ENCODE measurements around the gene NFKBIE.
"Not testable (repeated sequence)": the region's sequence is repeated elsewhere in the genome, so short reads cannot be mapped to it uniquely, and the experiment has no call there.

Gene NFKBIE, protein sequence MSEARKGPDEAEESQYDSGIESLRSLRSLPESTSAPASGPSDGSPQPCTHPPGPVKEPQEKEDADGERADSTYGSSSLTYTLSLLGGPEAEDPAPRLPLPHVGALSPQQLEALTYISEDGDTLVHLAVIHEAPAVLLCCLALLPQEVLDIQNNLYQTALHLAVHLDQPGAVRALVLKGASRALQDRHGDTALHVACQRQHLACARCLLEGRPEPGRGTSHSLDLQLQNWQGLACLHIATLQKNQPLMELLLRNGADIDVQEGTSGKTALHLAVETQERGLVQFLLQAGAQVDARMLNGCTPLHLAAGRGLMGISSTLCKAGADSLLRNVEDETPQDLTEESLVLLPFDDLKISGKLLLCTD

DNA sequence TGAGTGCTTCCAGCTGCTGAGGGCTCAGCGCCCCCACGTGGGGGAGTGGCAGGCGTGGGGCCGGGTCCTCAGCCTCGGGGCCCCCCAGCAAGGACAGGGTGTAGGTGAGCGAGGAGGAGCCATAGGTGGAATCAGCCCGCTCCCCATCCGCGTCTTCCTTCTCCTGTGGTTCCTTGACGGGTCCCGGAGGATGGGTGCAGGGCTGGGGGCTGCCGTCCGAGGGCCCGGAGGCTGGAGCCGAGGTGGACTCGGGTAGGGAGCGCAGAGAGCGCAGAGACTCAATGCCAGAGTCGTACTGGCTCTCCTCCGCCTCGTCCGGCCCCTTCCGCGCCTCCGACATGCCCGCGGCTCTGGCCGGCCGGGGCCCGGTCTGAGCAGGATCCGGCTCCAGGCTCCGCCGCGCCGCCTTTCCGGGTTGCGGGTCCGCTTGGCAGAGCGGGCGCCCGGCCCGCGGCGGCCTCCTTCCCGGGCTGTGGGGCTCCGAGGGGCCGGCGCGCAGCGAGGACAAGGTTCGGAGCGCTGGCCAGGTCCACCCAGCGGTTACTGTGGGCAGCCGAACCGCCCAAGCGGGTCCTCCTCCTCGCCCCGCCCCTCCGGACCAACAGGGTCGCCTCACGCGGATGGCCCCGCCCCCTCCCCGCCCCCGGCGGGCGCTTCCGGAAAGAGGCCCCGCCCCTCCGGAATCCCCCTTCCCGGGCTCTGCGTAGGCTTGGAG, at the start of gene NFKBIE:
Gene NFKBIE, minus strand, starts transcription at position 545 of the 715 bp plus-strand sequence. Its CDS starts 205 bp downstream, at position 340.
- DNase-seq: peak; percentile 65
- in situ Hi-C loops (cut with MboI; ENCODE audit: low pct_unique_long_range_greater_than_20kb, low sequenced_read_pairs): no loop called here

- in situ Hi-C loops (cut with MboI; ENCODE audit: low pct_unique_long_range_greater_than_20kb, low sequenced_read_pairs); DNase-seq: not testable (repeated sequence)
Observed at GRCh38 chr6:44314657-44315056, 49.3 kb upstream of the NFKBIE start.

- in situ Hi-C loops (cut with MboI; ENCODE audit: low pct_unique_long_range_greater_than_20kb, low sequenced_read_pairs): no loop called here
- peak; percentile 89 for DNase-seq
Observed at GRCh38 chr6:44312901-44313788, 47.8 kb upstream of the NFKBIE start, which contains the start of gene AARS2. Gene AARS2 (minus strand): TSS chr6:44313347. CDS start chr6:44313323, 24 bp downstream.

DNA sequence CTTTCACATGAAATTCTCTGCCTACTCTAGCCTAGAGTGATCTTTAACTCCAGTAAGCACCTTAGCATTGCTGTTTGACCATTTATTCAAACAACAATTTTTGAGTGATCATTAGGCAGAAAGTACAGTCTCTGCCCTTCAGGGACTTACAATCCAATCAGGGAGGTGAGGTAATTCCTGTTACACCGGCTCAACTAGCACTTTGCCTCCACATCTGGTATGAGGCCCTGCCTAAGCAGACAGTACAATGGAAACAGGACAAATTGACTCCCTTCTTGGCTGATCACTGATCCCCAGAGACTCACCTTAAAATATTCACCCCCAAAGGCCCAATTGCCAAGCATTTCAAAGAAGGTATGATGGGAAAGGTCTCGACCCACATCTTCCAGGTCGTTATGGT, 46.4 kb upstream of the NFKBIE start:
- DNase-seq: no peak
- in situ Hi-C loops (cut with MboI; ENCODE audit: low pct_unique_long_range_greater_than_20kb, low sequenced_read_pairs): no loop called here

- in situ Hi-C loops (cut with MboI; ENCODE audit: low pct_unique_long_range_greater_than_20kb, low sequenced_read_pairs): no loop called here
- no peak for DNase-seq
Observed at GRCh38 chr6:44311304-44311703, 46.0 kb upstream of the NFKBIE start.

DNA sequence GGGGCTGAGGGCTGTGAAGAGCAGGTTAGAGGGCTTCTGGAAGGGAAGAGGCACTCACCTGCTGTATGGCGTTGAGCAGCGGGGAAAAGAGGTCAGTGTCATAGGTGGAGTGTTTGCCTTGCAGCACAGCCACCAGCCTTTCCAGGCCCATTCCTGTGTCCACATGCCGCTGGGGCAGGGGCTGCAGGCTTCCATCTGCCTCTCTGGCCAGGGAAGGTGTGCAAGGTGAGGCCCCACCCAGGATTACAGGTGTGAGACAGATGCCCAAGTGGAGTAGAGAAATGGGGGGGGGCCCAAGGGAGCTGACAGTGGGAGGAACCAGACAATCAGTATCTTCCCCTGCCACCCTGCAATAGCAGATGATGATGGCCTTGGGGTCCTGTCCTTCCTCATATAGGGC, 44.9 kb upstream of the NFKBIE start:
- DNase-seq: no peak
- in situ Hi-C loops (cut with MboI; ENCODE audit: low pct_unique_long_range_greater_than_20kb, low sequenced_read_pairs): no loop called here

DNA sequence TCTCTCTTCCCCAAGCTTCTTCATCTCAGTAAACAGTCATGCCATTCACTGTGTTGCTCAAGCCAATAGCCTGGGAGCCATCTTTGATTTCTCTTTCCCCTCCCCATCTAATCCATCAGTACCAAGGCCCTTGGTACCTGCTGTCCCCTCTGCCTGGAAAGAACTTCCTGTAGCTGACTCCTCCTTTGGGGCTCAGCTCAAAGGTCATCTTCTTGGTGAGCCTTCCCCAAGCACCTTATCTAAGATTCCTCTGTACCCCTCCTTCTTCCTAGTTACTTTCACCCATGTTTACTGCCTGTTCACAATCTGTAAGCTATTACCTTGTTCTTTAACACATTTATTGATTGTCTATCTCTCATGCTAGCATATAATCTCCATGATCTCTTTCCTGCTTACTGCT, 44.3 kb upstream of the NFKBIE start:
- in situ Hi-C loops (cut with MboI; ENCODE audit: low pct_unique_long_range_greater_than_20kb, low sequenced_read_pairs): no loop called here

DNA sequence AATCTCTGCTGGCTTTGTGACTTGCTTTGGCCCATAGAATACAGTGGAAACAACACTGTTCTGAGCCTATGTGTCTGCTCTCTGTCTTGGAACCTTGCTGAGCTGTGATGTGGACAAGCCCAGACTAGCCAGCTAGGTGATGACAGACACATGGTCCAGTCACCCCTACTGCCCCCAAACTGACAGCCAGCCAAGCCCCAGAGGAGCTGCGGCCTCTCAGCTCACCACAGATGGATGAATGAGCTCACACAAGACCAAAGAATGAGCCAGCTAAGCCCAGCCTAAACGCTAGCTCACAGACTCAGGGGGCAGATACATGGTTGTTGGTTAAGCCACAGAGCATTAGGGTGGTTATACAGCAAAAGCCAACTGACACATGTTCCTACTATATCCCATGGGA, 43.7 kb upstream of the NFKBIE start:
- in situ Hi-C loops (cut with MboI; ENCODE audit: low pct_unique_long_range_greater_than_20kb, low sequenced_read_pairs): no loop called here
- no peak for DNase-seq

More for the DNA sequence above, 44.3 kb upstream of the NFKBIE start:
- DNase-seq: no peak

DNA sequence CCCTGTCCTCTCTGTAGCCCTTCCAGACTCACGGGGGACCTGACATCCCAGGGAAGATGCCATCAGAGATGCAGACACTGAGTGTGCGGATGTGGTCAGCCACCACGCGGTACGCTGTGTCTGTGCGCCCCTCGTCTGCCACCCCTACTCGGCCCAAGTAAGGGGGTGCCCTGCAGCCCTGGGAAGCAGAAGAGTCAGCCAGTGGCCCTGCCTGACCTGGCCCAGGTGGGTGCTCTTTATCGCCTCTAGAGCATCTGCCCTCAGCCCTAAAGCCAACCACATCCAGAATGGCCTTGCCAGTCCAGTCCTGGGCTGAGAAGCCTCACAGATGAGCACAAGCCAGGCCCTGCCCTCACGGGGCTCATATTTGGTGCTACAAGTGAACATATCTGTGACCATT, 41.9 kb upstream of the NFKBIE start:
- in situ Hi-C loops (cut with MboI; ENCODE audit: low pct_unique_long_range_greater_than_20kb, low sequenced_read_pairs): no loop called here
- no peak for DNase-seq

DNA sequence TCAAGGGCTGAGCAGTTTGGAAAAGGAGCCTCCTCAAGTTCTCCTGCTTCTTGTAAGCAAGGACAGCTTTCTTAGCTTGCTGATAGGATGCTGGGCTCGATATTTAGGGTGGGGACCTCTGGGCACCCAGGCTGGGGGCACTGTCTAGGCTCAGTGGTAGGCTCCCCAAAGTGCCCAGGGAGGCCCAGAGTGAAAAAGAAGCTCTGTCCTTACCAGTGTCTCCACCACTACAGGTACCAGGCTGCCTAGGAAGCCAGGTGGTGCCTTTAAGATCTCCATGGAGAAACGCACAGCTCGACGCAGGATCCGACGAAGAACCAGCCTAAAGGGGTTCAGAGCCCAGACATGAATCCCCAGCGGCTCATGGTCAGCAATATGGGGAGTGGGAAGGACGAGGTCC, 41.4 kb upstream of the NFKBIE start:
- no peak for DNase-seq
- in situ Hi-C loops (cut with MboI; ENCODE audit: low pct_unique_long_range_greater_than_20kb, low sequenced_read_pairs): no loop called here

DNA sequence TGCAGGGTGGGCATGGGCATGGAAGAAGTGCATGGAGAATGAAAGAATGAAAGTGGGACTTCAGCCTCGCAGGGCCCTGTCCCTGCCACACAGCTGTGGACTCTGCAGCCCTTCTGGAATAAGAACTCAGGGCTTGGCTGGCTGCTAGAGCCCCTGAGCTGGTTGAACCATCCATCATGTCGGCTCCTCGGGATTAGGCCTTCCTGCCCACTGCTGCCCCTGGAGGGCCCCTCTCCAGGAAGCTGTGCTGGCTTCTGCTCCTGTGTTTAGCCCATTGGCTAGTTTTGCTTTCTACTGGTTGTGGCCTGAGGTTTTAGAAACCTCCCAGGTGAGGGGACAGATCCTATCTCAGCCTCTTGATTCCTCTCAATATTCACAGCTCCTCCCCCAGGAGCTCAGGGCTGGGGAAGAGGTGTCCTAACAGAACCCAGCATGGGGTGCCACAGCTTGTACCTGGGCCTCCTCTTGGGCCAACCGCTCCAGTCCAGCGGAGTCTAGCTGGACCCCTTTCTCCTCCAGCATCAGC, 39.9 kb upstream of the NFKBIE start:
- no peak for DNase-seq
- in situ Hi-C loops (cut with MboI; ENCODE audit: low pct_unique_long_range_greater_than_20kb, low sequenced_read_pairs): no loop called here

DNA sequence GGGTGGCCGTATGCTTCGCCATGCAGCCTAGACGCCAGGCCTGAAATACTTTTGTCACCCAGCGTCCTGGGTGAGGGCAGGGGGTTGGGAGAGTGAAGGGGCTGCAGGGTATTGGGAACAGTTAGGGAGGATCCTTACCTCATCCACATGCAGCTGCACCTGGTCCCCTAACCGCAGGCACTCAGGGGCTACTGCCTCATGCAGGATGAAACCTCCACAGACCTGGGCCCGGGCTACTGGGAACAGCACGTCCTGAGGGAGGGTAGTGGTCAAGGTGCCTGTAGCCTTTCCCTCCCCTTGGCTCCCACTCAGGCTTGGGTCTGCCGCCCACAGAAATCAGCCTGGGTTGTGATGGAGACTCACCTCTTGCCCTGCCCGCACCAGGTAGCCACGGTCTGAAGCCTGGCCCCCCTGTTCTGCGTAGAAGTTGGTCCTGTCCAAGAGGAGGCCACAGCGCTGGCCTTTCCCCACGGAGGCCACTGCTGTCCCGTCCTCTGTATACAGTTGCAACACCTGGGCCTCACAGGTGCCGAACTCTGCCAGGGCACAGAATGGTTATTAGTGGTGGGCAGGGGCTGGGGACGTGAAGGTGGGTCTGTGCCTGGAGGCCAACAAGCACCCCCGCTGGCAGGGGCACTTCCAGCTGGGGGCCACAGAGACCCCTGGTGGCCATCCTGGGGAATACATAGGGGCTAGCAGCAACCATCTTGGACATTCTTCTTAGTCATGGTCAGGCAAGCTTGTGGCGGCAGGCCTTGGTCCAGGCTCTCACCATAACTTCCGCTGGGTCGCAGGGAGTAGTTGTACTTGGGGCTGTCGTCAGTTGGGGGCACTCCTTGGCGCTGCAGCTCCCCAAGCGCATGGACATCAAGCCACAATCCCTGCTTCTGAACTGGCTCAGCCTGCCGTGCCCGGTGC, 39.2 kb upstream of the NFKBIE start:
- in situ Hi-C loops (cut with MboI; ENCODE audit: low pct_unique_long_range_greater_than_20kb, low sequenced_read_pairs): no loop called here
- peak; percentile 44 for DNase-seq

DNA sequence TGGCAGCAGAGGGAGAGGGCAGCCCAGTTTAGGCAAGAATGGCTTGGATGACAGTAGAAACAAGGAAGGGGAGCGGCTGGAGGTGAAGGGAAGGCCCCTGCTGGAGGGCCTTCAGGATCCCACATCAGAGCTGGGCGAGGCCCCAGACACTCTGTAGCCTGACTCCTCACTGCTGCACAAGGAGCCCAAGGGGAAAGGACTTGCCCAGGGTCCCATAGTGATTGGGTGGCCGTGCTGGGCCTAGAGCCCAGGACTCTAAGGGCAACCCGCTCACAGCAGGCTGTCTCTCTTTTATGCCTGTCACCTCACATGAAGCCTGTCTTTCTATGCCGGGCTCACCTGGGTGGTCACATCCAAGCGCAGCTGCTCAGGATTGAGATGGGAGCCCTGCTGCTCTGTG, 38.5 kb upstream of the NFKBIE start:
- DNase-seq: no peak
- in situ Hi-C loops (cut with MboI; ENCODE audit: low pct_unique_long_range_greater_than_20kb, low sequenced_read_pairs): no loop called here

DNA sequence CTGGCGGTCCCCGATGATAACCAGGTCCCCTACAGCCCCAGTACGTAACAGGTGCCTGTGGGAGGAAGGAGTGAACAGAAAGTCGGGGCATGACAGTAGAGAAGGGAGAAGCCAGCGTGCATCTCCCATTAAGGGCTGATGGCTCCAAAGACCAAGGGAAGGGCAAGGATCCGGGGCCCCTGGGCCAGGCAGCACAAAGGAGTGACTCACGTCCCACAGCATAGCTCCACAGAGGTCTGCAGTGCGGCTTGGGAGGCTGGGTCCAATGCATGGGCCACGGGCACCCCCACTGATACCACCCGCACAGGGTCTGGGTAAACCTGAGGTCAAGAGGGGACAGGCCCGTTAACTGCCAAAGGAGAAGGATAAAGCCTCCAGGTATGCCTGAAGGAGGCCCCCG, 37.5 kb upstream of the NFKBIE start:
- DNase-seq: no peak
- in situ Hi-C loops (cut with MboI; ENCODE audit: low pct_unique_long_range_greater_than_20kb, low sequenced_read_pairs): no loop called here

- no peak for DNase-seq
- in situ Hi-C loops (cut with MboI; ENCODE audit: low pct_unique_long_range_greater_than_20kb, low sequenced_read_pairs): no loop called here
Observed at GRCh38 chr6:44301782-44302564, 36.6 kb upstream of the NFKBIE start.

- in situ Hi-C loops (cut with MboI; ENCODE audit: low pct_unique_long_range_greater_than_20kb, low sequenced_read_pairs): no loop called here
- no peak for DNase-seq
Observed at GRCh38 chr6:44301106-44301505, 35.8 kb upstream of the NFKBIE start.

DNA sequence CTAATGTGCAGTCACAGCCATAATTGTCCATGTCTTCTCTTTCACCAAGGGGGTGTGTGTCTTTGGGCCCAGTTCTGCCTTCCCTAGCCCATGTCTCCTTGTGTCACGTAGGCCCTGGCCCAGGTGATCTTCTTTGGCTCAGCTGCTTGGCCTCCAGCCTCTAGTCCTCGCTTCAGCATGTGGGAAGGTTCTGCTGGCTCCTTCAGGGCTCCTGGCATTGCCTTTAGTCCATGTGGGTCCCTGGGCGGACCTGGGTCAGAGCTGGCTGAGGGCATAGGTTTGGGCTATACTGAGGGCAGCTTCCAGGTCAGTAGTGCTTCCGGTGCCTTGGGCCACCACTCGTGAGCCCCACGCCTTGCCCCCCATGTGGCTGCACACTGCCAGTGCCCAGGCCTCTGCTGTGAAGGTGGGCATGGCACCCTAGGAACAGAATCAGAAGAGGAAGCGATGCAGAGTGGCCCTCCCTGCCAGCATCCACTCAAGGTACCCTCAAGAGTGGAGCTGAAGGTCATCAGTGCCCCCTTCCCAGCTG, 35.0 kb upstream of the NFKBIE start:
- in situ Hi-C loops (cut with MboI; ENCODE audit: low pct_unique_long_range_greater_than_20kb, low sequenced_read_pairs): no loop called here

More for the DNA sequence above, 35.0 kb upstream of the NFKBIE start:
- no peak for DNase-seq
